ENCODE measurements around the gene STARD10.

- TF ChIP-seq CTCF (IDR thresholded peaks at IDR 0.05) (no peak), POLR2A (IDR thresholded peaks at IDR 0.05) (no peak)
Observed at GRCh38 chr11:72815110-72815618, 21.3 kb upstream of the STARD10 start.

All from esophagus squamous epithelium (tissue), 4 donors.